ENCODE data around the gene SCT. TPM values are rescaled to one million over a fixed set of nuclear protein-coding genes. Genes with fewer than 3 reads are reported as not detected.
"Not testable (repeated sequence)": the region's sequence is repeated elsewhere in the genome, so short reads cannot be mapped to it uniquely, and the experiment has no call there.

SCT gene
- polyA plus RNA-seq, 3 donors: not detected

- no peaks in the 10 kb centered on the region for H3K27me3 ChIP-seq (ENCODE audit: control insufficient read depth in 2 of 2, insufficient read depth in 2 of 2, low read length in 2 of 2)
- intact Hi-C loops (cut with micrococcal nuclease): no loop called here
- Mint-ChIP-seq H3K27me3 (ENCODE audit: low read depth in 3 of 3) (peaks cover 0 to 4% (median 0%) of the 10 kb centered on the region in 3 donors), H3K4me1 (no peaks in the 10 kb centered on the region), H3K4me3 (no peak overlapping the region), H3K9me3 (peaks cover 0 to 12% (median 4%) of the 10 kb centered on the region in 7 donors), H3K36me3 (peaks cover 35 to 79% of the 10 kb centered on the region in 2 donors), H3K27ac (peak overlapping the region in 2 of 7 donors; percentile 57 to 70)
- peaks cover 0 to 6% of the 10 kb centered on the region in 2 donors for H3K9me3 ChIP-seq (replicated peaks in 1 of 2; ENCODE audit: control insufficient read depth in 1 of 2, insufficient read depth in 1 of 2, low read length in 2 of 2)
- no peaks in the 10 kb centered on the region for H4K20me1 ChIP-seq (ENCODE audit: insufficient read depth, low read length)
- peaks cover 31 to 57% of the 10 kb centered on the region in 2 donors for H3K36me3 ChIP-seq (replicated peaks in 1 of 2; ENCODE audit: control insufficient read depth in 1 of 2, insufficient read depth in 2 of 2, low read length in 2 of 2)
- no peak for DNase-seq
- TF ChIP-seq CTCF (IDR thresholded peaks at IDR 0.05): no peak
- H3K27ac ChIP-seq (ENCODE audit: low read depth in 1 of 2, low read length in 2 of 2): peak overlapping the region; percentile 27
- no peaks in the 10 kb centered on the region for H3K4me1 ChIP-seq (ENCODE audit: control insufficient read depth in 1 of 2, insufficient read depth in 2 of 2, low read length in 2 of 2)
- no peak overlapping the region for H3K4me2 ChIP-seq (replicated peaks; ENCODE audit: extremely low read depth, low read length, poor library complexity, severe bottlenecking)
- no peaks in the 10 kb centered on the region for H3K79me2 ChIP-seq (ENCODE audit: insufficient read depth, low read length)
- no peak overlapping the region for H3K4me3 ChIP-seq (replicated peaks in 1 of 3; ENCODE audit: low read depth in 2 of 3, low read length in 3 of 3)
- no peak overlapping the region for H2AFZ ChIP-seq (ENCODE audit: insufficient read depth, low read depth, low read length, poor library complexity, severe bottlenecking)
- no peak overlapping the region for H3K9ac ChIP-seq (ENCODE audit: insufficient read depth, low read length, poor library complexity, severe bottlenecking)
- WGBS (ENCODE audit: insufficient coverage): 96% methylated on average over 10 of the region's 15 CpGs
Measured at GRCh38 chr11:653837-654236, 26.9 kb upstream of the SCT start.

GRCh38 chr11:653136-653535, 26.2 kb upstream of the SCT start:
- peak overlapping the region; percentile 27 for H3K27ac ChIP-seq (ENCODE audit: low read depth in 1 of 2, low read length in 2 of 2)
- Mint-ChIP-seq H3K27ac (peak overlapping the region in 4 of 7 donors; percentile 55 to 72 (median 64)), H3K36me3 (peaks cover 34 to 79% of the 10 kb centered on the region in 2 donors), H3K9me3 (peaks cover 0 to 12% (median 4%) of the 10 kb centered on the region in 7 donors)
- peak; percentile 18 to 38 (median 34) for DNase-seq
- 32% methylated on average over 10 of the region's 14 CpGs for WGBS (ENCODE audit: insufficient coverage)
- intact Hi-C loops (cut with micrococcal nuclease); H3K27me3 ChIP-seq (ENCODE audit: control insufficient read depth in 2 of 2, insufficient read depth in 2 of 2, low read length in 2 of 2); H3K4me2 ChIP-seq (replicated peaks; ENCODE audit: extremely low read depth, low read length, poor library complexity, severe bottlenecking); H3K4me1 Mint-ChIP-seq; H2AFZ ChIP-seq (ENCODE audit: insufficient read depth, low read depth, low read length, poor library complexity, severe bottlenecking); H3K79me2 ChIP-seq (ENCODE audit: insufficient read depth, low read length); H3K4me3 ChIP-seq (replicated peaks in 1 of 3; ENCODE audit: low read depth in 2 of 3, low read length in 3 of 3); H3K27me3 Mint-ChIP-seq (ENCODE audit: low read depth in 3 of 3); H3K9ac ChIP-seq (ENCODE audit: insufficient read depth, low read length, poor library complexity, severe bottlenecking); H4K20me1 ChIP-seq (ENCODE audit: insufficient read depth, low read length); H3K4me3 Mint-ChIP-seq; H3K4me1 ChIP-seq (ENCODE audit: control insufficient read depth in 1 of 2, insufficient read depth in 2 of 2, low read length in 2 of 2); H3K9me3 ChIP-seq (replicated peaks in 1 of 2; ENCODE audit: control insufficient read depth in 1 of 2, insufficient read depth in 1 of 2, low read length in 2 of 2): not testable (repeated sequence)
- peaks cover 25 to 57% of the 10 kb centered on the region in 2 donors for H3K36me3 ChIP-seq (replicated peaks in 1 of 2; ENCODE audit: control insufficient read depth in 1 of 2, insufficient read depth in 2 of 2, low read length in 2 of 2)
